ENCODE measurements around the gene SGO1.

- TF ChIP-seq POLR2A (IDR thresholded peaks at IDR 0.05), result no peak
- no peak for TF ChIP-seq CTCF (IDR thresholded peaks at IDR 0.05)
Measured at GRCh38 chr3:20145874-20146273, 40.1 kb downstream of the SGO1 start.
